COLO668 (cell line): ENCODE results near the gene MS4A2.
"Not testable (repeated sequence)": the region's sequence is repeated elsewhere in the genome, so short reads cannot be mapped to it uniquely, and the experiment has no call there.

Source experiments
- DNase-seq: peaks from one replicate; lab custom pipeline; 2025; ENCODE audit not compliant: unreplicated experiment; lab: John Stamatoyannopoulos, UW

MS4A2 gene

DNA sequence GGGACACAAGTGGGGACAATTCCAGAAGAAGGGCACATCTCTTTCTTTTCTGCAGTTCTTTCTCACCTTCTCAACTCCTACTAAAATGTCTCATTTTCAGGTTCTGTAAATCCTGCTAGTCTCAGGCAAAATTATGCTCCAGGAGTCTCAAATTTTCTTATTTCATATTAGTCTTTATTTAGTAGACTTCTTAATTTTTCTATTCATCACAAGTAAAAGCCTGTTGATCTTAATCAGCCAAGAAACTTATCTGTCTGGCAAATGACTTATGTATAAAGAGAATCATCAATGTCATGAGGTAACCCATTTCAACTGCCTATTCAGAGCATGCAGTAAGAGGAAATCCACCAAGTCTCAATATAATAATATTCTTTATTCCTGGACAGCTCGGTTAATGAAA is at the start of gene MS4A2:
TSS of gene MS4A2 (plus strand) at position 301 of the 400 bp plus-strand sequence. CDS start 102 bp downstream, outside the sequence.
- DNase-seq = no peak

GRCh38 chr11:60040109-60040508 is 48.4 kb upstream of the MS4A2 start, which contains the start of gene OOSP2:
Gene OOSP2 (plus strand): TSS chr11:60040409. CDS start chr11:60040460, 51 bp downstream.
- DNase-seq = no peak

- DNase-seq = not testable (repeated sequence)
Measured at GRCh38 chr11:60050422-60050821, 38.0 kb upstream of the MS4A2 start.

- DNase-seq = not testable (repeated sequence)
Measured at GRCh38 chr11:60050839-60051238, 37.6 kb upstream of the MS4A2 start.

GRCh38 chr11:60056349-60056969 is 32.0 kb upstream of the MS4A2 start, which contains the start of gene MS4A3:
Gene MS4A3 (plus strand): TSS chr11:60056665. CDS start chr11:60061161, 4,496 bp downstream.
- no peak for DNase-seq

GRCh38 chr11:60059052-60059451 is 29.4 kb upstream of the MS4A2 start:
- no peak for DNase-seq

DNA sequence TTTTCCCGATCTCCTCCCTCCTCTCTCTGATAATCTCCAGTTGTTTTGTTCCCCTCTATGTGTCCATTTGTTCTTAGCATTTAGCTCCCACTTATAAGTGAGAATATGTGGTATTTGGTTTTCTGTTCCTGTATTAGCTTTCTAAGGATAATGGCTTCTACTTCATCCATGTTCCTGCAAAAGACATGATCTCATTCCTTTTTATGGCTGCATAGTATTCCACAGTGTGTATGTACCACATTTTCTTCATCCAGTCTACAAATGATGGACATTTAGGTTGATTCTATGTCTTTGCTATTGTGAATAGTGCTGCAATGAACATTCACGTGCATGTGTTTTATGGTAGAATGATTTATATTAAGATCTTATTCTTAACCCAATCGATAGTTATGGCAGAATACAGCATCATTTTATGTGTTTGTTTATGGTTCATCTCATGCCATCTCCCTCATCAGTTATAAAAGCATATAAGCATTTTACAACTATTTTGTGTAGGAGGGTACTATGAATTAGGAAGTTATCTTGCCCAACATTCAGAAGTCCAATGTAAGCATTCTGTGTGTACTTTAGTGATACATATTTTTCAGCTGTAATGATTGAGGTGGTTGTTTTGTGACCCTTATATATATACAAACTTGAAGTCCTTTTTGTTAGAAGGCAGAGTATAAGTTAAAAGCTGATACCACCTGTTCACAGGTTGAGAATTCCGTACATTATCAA is 28.8 kb upstream of the MS4A2 start:
- no peak for DNase-seq

DNA sequence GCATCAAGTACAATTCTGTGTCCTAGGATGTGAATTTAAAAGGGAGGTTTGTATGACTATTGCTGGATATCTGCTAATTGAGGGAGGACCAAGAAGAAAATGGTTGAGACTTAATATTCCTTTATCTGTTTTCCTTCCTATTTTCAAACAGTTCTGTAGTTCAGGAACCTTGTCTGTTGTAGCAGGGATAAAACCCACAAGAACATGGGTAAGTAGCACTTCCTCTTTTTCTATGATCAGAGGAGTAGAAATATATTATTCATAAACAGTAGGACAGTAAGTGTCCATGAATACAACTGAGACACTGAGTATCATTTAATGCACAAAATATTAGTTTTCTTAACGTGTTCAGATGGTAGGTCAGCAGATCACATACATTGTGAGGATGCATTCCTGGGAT is 24.4 kb upstream of the MS4A2 start:
- no peak for DNase-seq

DNA sequence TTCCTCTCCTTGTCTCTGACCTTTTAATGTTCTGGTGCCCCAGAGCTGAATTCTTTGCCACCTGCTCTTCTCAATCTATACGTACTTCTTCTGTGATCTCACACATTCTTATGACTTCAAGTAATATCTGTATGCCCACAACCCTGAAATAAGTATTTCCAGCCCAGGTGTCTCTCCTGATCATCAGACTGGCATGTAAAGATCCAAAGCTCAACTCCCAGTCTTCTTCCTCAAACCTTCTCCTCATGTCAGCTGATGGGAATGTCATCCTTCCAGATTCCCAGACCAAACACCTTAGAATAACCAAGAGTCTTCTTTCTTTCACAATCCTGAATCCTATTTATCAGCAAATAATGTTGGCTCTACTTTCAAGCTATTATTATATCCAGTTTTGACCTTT is 22.7 kb upstream of the MS4A2 start:
- DNase-seq = no peak

DNA sequence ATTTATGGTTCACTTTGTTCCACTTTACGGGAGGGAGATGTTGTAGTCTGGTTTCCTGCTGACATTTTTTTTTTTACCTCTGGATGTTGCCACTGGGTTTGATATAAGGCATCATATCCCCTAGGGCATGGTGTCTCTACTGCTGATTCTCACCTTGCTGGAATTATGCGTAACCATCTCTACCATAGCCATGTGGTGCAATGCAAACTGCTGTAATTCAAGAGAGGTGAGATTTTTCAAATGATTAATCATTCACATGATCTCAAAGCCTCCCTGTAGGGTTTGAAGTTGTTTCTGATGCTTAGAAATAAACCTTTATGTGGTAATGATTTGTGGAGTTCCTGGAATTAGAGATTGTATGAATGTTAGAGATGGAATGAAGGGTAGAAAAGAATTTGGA is 19.0 kb upstream of the MS4A2 start:
- DNase-seq = no peak

- DNase-seq = not testable (repeated sequence)
Measured at GRCh38 chr11:60071644-60072043, 16.8 kb upstream of the MS4A2 start.

DNA sequence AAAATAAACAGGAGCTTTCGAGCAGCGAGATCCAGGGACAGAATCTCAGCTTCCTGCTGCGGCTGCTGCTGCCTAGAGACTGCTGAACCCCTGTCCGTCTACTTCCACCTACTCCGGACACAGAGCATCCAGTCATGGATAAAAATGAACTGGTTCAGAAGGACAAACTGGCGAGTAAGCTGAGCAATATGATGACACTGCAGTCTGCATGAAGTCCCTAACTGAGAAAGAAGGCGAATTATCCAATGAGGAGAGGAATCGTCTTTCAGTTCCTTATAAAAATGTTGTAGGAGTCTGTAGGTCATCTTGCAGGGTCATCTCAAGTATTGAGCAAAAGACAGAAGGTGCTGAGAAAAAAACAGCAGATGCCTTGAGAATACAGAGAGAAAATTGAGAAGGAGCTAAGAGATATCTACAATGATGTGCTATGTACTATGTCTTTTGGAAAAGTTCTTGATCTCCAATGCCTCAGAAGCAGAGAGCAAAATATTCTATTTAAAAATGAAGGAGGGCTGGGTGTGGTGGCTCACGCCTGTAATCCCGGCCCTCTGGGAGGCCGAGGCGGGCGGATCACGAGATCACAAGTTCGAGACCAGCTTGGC is 11.1 kb upstream of the MS4A2 start:
- DNase-seq = no peak

- DNase-seq = no peak
Measured at GRCh38 chr11:60077981-60078380, 10.5 kb upstream of the MS4A2 start.

- DNase-seq = no peak
Measured at GRCh38 chr11:60078745-60079144, 9.7 kb upstream of the MS4A2 start.

DNA sequence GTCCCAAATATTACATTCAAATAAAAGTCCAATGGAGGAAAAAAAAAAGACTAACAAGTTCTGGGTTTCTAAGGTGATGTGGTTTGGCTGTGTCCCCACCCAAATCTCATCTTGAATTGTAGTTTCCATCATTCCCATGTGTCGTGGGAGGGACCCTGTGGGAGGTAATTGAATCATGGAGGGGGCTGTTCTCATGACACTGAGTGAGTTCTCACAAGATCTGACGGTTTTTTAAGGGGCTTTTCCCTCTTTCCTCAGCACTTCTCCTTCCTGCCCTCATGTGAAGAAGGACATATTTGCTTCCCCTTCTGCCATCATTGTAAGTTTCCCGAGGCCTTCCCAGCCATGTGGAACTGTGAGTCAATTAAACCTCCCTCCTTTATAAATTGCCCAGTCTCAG is 7.9 kb upstream of the MS4A2 start:
- no peak for DNase-seq

DNA sequence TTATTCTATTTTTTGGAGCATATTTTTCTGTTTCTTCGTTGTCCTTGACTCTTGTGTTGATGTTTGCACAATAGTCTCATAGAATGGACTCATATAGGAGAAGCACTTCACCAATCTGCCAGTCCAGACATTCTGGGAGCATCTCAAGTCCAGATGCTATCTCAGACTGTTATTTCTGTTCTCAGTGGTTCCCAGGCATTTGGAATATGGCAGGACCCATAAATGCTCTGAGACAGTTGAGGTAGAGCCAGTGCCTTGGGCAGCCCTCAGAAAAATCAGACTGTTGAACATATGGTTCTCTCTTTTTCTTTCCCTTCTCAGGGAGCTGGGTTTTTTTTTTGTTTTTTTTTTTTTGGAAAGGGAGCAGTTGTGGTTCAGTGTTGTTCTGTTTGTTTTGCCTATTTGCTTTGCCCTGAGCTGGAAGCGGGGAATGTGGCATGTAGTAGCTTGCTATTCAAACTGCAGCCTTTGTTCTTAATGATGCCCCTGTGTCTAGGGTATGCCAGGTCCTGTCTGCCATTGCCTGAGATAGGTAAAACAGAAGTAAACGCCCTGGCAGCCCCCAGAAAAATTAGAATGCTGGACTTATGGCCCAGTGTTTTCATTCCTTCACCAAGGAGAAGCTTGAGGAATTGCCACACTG is 3.7 kb upstream of the MS4A2 start:
- no peak for DNase-seq

DNA sequence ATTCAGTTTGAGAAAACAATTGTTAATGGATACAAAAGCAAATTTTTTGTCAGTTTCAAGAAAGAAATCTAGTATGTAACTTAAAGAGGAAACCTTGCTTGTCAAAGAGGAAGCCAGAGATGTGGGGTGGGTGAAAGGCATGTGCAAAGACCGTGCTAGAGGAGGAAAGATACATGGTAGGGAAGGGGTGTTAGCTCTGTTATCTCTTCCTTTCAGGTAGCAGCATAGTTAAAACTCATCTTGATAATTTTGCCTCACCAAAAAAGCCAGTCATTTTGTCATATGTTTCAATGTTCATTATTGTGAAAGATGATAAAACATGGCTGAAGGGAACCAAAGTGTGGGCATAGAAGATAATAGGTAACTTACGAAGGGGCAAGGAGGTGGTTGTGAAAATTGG is 2.6 kb upstream of the MS4A2 start:
- DNase-seq = no peak

- DNase-seq = no peak
Measured at GRCh38 chr11:60087239-60087638, 1.2 kb upstream of the MS4A2 start.

DNA sequence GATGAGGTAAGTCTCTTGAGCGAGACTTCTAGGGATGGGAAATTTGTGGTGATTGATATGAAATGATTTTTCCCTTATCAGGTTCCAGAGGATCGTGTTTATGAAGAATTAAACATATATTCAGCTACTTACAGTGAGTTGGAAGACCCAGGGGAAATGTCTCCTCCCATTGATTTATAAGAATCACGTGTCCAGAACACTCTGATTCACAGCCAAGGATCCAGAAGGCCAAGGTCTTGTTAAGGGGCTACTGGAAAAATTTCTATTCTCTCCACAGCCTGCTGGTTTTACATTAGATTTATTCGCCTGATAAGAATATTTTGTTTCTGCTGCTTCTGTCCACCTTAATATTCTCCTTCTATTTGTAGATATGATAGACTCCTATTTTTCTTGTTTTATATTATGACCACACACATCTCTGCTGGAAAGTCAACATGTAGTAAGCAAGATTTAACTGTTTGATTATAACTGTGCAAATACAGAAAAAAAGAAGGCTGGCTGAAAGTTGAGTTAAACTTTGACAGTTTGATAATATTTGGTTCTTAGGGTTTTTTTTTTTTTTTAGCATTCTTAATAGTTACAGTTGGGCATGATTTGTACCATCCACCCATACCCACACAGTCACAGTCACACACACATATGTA is 7.1 kb downstream of the MS4A2 start:
- no peak for DNase-seq

DNA sequence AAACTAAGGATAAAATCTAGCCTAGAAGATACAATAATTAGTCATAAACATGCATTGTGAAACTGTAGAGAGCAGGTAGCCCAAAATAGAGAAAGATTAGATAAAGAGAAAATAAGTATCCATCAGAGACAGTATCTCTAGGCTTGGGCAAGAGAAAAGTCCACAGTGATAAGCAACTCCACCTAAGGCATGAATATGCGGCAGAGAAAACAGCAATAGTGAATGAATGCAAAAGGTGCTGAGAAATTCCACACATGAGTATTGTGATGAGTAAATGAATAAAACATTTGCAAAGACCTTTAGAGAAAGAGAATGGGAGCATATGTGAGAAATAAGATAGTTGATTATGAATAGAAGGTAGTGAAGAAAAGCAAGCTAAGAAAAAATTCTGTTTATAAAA is 8.7 kb downstream of the MS4A2 start:
- DNase-seq = no peak

DNA sequence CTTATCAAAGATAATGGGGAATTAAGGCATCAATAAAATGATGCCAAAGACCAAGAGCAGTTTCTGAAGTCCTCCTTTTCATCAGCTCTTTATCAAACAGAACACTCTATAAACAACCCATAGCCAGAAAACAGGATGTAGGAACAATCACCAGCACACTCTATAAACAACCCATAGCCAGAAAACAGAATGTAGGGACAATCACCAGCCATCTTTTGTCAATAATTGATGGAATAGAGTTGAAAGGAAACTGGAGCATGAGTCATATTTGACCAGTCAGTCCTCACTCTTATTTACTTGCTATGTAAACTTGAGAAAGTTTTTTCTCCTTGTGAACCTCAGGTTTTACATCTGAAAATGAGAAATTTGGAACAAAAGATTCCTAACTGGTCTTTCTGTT is 10.0 kb downstream of the MS4A2 start:
- no peak for DNase-seq
